HepG2 (cell line): ENCODE measurements around the gene LRRC8D.

Experiments
- BHLHE40 ChIP-seq: IDR thresholded peaks from 2 replicates; pipeline ENCODE4 v1.6.1; 2011; ENCODE audit warnings: low read length, improper control_type of control experiment
- FOXJ3 ChIP-seq: sonication (generic); formaldehyde crosslinking; IDR thresholded peaks from 2 replicates; pipeline ENCODE4 v1.4.0; 2020; ENCODE audit warnings: missing genetic modification reagents, mild to moderate bottlenecking, borderline replicate concordance
- POLR2AphosphoS5 ChIP-seq: IDR thresholded peaks from 2 replicates; pipeline ENCODE4 v1.6.1; 2012; ENCODE audit warnings: low read depth, low read length
- SMYD3 ChIP-seq: sonication (generic); formaldehyde crosslinking; IDR thresholded peaks from 2 replicates; pipeline ENCODE4 v1.8.1; 2023; ENCODE audit warnings: mild to moderate bottlenecking, missing genetic modification reagents
- ZBTB2 ChIP-seq: sonication (generic); formaldehyde crosslinking; IDR thresholded peaks from 2 replicates; pipeline ENCODE4 v1.8.0; 2022; ENCODE audit warnings: low read depth, missing genetic modification reagents
- ZFP36L1 ChIP-seq: sonication (generic); formaldehyde crosslinking; IDR thresholded peaks from 2 replicates; pipeline ENCODE4 v1.8.0; 2022; ENCODE audit warnings: mild to moderate bottlenecking, missing genetic modification reagents, moderate library complexity
- ZFP41 ChIP-seq: sonication (generic); formaldehyde crosslinking; IDR thresholded peaks from 2 replicates; pipeline ENCODE4 v1.4.0; 2020; ENCODE audit warnings: mild to moderate bottlenecking, missing genetic modification reagents, borderline replicate concordance
- ZNF367 ChIP-seq: sonication (generic); formaldehyde crosslinking; IDR thresholded peaks from 2 replicates; pipeline ENCODE4 v1.4.0; 2020; ENCODE audit warnings: missing genetic modification reagents, borderline replicate concordance
- ZNF639 ChIP-seq: conservative IDR thresholded peaks from 2 replicates; pipeline ENCODE4 v1.6.1; 2018; ENCODE audit warnings: missing genetic modification reagents
- TF ChIP-seq, protein P1 (sequence below): sonication (generic); formaldehyde crosslinking; IDR thresholded peaks from 2 replicates; pipeline ENCODE4 v1.5.0; 2020; ENCODE audit warnings: missing genetic modification reagents
- TF ChIP-seq, protein P2 (sequence below): sonication (generic); formaldehyde crosslinking; IDR thresholded peaks from 2 replicates; pipeline ENCODE4 v1.5.0; 2020; ENCODE audit warnings: mild to moderate bottlenecking, missing genetic modification reagents, moderate library complexity
- TF ChIP-seq, protein P3 (sequence below): sonication (generic); formaldehyde crosslinking; IDR thresholded peaks from 2 replicates; pipeline ENCODE4 v1.5.1; 2020; ENCODE audit warnings: mild to moderate bottlenecking, missing genetic modification reagents

DNA sequence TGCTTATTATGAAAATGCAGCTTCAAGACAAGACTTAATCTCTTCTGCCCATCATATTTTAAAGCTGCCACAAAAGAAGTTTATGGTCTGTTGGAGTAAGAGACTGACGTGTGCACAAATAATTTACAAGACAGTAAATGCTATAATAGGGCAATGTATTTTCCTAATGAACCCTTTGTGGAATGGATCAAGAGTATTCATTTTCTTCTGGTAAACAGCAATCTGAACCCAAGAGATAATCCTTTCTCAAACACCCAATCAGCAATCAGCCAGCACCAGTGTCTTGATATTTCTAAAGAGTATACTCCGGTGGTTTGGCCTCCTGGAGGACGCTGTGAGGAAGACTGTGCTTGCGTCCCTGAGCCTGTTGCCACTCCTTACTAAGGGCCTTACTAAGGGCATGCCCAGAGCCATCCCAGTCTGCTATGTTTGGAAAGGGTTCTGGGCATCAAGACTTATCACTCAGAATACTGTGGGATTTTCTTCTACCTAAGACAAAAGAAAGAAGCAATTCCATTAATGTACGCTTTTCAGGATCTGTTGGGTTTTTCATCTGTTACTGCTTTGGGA lies 48.8 kb upstream of the LRRC8D start:
- TF ChIP-seq ZFP41 (no peak), ZBTB2 (CRISPR knock-in tag) (no peak), BHLHE40 (no peak), ZNF367 (CRISPR knock-in tag) (no peak), FOXJ3 (CRISPR knock-in tag) (no peak), POLR2AphosphoS5 (no peak), SMYD3 (no peak), ZNF639 (CRISPR knock-in tag) (no peak), ZFP36L1 (no peak)
- TF ChIP-seq, protein P1, sequence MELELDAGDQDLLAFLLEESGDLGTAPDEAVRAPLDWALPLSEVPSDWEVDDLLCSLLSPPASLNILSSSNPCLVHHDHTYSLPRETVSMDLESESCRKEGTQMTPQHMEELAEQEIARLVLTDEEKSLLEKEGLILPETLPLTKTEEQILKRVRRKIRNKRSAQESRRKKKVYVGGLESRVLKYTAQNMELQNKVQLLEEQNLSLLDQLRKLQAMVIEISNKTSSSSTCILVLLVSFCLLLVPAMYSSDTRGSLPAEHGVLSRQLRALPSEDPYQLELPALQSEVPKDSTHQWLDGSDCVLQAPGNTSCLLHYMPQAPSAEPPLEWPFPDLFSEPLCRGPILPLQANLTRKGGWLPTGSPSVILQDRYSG: no peak
- TF ChIP-seq, protein P2, sequence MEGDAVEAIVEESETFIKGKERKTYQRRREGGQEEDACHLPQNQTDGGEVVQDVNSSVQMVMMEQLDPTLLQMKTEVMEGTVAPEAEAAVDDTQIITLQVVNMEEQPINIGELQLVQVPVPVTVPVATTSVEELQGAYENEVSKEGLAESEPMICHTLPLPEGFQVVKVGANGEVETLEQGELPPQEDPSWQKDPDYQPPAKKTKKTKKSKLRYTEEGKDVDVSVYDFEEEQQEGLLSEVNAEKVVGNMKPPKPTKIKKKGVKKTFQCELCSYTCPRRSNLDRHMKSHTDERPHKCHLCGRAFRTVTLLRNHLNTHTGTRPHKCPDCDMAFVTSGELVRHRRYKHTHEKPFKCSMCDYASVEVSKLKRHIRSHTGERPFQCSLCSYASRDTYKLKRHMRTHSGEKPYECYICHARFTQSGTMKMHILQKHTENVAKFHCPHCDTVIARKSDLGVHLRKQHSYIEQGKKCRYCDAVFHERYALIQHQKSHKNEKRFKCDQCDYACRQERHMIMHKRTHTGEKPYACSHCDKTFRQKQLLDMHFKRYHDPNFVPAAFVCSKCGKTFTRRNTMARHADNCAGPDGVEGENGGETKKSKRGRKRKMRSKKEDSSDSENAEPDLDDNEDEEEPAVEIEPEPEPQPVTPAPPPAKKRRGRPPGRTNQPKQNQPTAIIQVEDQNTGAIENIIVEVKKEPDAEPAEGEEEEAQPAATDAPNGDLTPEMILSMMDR (CRISPR knock-in tag): no peak
- TF ChIP-seq, protein P3, sequence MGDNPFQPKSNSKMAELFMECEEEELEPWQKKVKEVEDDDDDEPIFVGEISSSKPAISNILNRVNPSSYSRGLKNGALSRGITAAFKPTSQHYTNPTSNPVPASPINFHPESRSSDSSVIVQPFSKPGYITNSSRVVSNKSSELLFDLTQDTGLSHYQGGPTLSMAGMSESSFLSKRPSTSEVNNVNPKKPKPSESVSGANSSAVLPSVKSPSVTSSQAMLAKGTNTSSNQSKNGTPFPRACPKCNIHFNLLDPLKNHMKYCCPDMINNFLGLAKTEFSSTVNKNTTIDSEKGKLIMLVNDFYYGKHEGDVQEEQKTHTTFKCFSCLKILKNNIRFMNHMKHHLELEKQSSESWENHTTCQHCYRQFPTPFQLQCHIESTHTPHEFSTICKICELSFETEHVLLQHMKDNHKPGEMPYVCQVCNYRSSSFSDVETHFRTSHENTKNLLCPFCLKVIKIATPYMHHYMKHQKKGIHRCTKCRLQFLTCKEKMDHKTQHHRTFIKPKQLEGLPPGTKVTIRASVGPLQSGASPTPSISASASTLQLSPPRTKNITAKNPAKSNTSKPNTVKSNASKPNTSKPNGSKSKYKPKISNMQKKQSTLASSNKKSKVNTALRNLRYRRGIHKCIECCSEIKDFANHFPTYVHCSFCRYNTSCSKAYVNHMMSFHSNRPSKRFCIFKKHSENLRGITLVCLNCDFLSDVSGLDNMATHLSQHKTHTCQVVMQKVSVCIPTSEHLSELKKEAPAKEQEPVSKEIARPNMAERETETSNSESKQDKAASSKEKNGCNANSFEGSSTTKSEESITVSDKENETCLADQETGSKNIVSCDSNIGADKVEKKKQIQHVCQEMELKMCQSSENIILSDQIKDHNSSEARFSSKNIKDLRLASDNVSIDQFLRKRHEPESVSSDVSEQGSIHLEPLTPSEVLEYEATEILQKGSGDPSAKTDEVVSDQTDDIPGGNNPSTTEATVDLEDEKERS (CRISPR knock-in tag): no peak
